ENCODE results near the gene CCDC136.

Gene CCDC136

GRCh38 chr7:128831994-128832879, 40.5 kb downstream of the CCDC136 start:
- peaks cover 19 to 36% of the 10 kb centered on the region in 2 donors for H3K27me3 ChIP-seq (ENCODE audit: control insufficient read depth in 2 of 2, insufficient read depth in 2 of 2, low read length in 2 of 2)
- peaks cover 9 to 17% of the 10 kb centered on the region in 2 donors for H3K4me1 ChIP-seq (ENCODE audit: control insufficient read depth in 2 of 2, insufficient read depth in 2 of 2, low read length in 2 of 2)
- peak overlapping the region; percentile 42 to 52 for H3K4me3 ChIP-seq (ENCODE audit: low read length in 2 of 2)
- no peaks in the 10 kb centered on the region for H3K9me3 ChIP-seq (ENCODE audit: control insufficient read depth in 2 of 2, low read length in 2 of 2)
- H3K9ac ChIP-seq (ENCODE audit: low read depth in 1 of 2, low read length in 2 of 2), result peak overlapping the region; percentile 43 to 52
- H3K36me3 ChIP-seq (ENCODE audit: control insufficient read depth in 2 of 2, insufficient read depth in 2 of 2, low read length in 2 of 2), result no peaks in the 10 kb centered on the region
- peak overlapping the region; percentile 68 to 77 for H3K27ac ChIP-seq (ENCODE audit: low read depth in 2 of 2, low read length in 2 of 2)

DNA sequence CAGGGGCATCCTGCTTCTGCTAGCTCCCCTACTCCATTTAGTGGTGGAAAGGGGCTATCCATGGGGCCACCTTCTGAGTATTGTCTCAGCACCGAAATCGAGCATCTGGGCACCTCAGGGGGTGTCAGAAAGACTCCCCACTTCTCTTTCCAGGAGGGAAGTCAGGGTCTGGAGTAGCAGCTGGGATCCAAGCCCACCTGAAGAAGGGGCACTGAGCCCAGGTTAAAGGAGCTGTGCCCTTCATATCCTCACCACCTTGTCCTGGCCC, 41.0 kb downstream of the CCDC136 start:
- Histone ChIP-seq H3K27me3 (ENCODE audit: control insufficient read depth in 2 of 2, insufficient read depth in 2 of 2, low read length in 2 of 2) (peaks cover 19 to 34% of the 10 kb centered on the region in 2 donors), H3K4me1 (ENCODE audit: control insufficient read depth in 2 of 2, insufficient read depth in 2 of 2, low read length in 2 of 2) (peaks cover 9 to 17% of the 10 kb centered on the region in 2 donors), H3K27ac (ENCODE audit: low read depth in 2 of 2, low read length in 2 of 2) (peak overlapping the region; percentile 68 to 77), H3K9me3 (ENCODE audit: control insufficient read depth in 2 of 2, low read length in 2 of 2) (no peaks in the 10 kb centered on the region), H3K36me3 (ENCODE audit: control insufficient read depth in 2 of 2, insufficient read depth in 2 of 2, low read length in 2 of 2) (no peaks in the 10 kb centered on the region), H3K9ac (ENCODE audit: low read depth in 1 of 2, low read length in 2 of 2) (peak overlapping the region; percentile 43 to 52), H3K4me3 (ENCODE audit: low read length in 2 of 2) (peak overlapping the region in 1 of 2 donors; percentile 52)

GRCh38 chr7:128833148-128833945, 41.6 kb downstream of the CCDC136 start:
- peaks cover 9 to 17% of the 10 kb centered on the region in 2 donors for H3K4me1 ChIP-seq (ENCODE audit: control insufficient read depth in 2 of 2, insufficient read depth in 2 of 2, low read length in 2 of 2)
- H3K4me3 ChIP-seq (ENCODE audit: low read length in 2 of 2), result peak overlapping the region in 1 of 2 donors; percentile 52
- H3K27ac ChIP-seq (ENCODE audit: low read depth in 2 of 2, low read length in 2 of 2), result peak overlapping the region; percentile 68 to 77
- no peaks in the 10 kb centered on the region for H3K9me3 ChIP-seq (ENCODE audit: control insufficient read depth in 2 of 2, low read length in 2 of 2)
- H3K9ac ChIP-seq (ENCODE audit: low read depth in 1 of 2, low read length in 2 of 2), result peak overlapping the region in 1 of 2 donors; percentile 43
- peaks cover 0 to 3% of the 10 kb centered on the region in 2 donors for H3K36me3 ChIP-seq (ENCODE audit: control insufficient read depth in 2 of 2, insufficient read depth in 2 of 2, low read length in 2 of 2)
- peaks cover 19 to 30% of the 10 kb centered on the region in 2 donors for H3K27me3 ChIP-seq (ENCODE audit: control insufficient read depth in 2 of 2, insufficient read depth in 2 of 2, low read length in 2 of 2)

- Histone ChIP-seq H3K27me3 (ENCODE audit: control insufficient read depth in 2 of 2, insufficient read depth in 2 of 2, low read length in 2 of 2) (peaks cover 19 to 26% of the 10 kb centered on the region in 2 donors), H3K27ac (ENCODE audit: low read depth in 2 of 2, low read length in 2 of 2) (peak overlapping the region; percentile 29 to 77), H3K9me3 (ENCODE audit: control insufficient read depth in 2 of 2, low read length in 2 of 2) (no peaks in the 10 kb centered on the region), H3K36me3 (ENCODE audit: control insufficient read depth in 2 of 2, insufficient read depth in 2 of 2, low read length in 2 of 2) (peaks cover 0 to 3% of the 10 kb centered on the region in 2 donors), H3K4me1 (ENCODE audit: control insufficient read depth in 2 of 2, insufficient read depth in 2 of 2, low read length in 2 of 2) (peaks cover 9 to 17% of the 10 kb centered on the region in 2 donors), H3K4me3 (ENCODE audit: low read length in 2 of 2) (no peak overlapping the region), H3K9ac (ENCODE audit: low read depth in 1 of 2, low read length in 2 of 2) (no peak overlapping the region)
These were observed 42.2 kb downstream of the CCDC136 start for GRCh38 chr7:128833946-128834325.

DNA sequence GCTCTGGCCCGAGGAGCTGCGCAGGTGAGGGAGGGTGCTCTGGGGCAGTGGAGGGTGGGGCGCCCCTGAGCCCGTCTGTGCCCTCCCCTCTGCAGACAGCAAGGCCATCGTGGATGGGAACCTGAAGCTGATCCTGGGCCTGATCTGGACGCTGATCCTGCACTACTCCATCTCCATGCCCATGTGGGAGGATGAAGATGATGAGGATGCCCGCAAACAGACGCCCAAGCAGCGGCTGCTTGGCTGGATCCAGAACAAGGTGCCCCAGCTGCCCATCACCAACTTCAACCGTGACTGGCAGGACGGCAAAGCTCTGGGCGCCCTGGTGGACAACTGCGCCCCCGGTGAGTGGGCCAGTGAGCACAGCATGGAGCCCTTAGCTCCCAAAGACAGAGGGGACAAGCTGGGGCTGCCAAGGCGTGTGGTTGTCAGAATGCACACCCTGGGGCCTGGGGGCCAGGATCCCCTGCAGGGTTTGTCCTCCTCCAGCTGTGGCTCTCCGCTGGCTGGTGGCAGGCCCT, 43.5 kb downstream of the CCDC136 start:
- Histone ChIP-seq H3K4me3 (ENCODE audit: low read length in 2 of 2) (no peak overlapping the region), H3K9me3 (ENCODE audit: control insufficient read depth in 2 of 2, low read length in 2 of 2) (no peaks in the 10 kb centered on the region), H3K9ac (ENCODE audit: low read depth in 1 of 2, low read length in 2 of 2) (no peak overlapping the region), H3K4me1 (ENCODE audit: control insufficient read depth in 2 of 2, insufficient read depth in 2 of 2, low read length in 2 of 2) (peaks cover 7 to 12% of the 10 kb centered on the region in 2 donors), H3K36me3 (ENCODE audit: control insufficient read depth in 2 of 2, insufficient read depth in 2 of 2, low read length in 2 of 2) (peaks cover 0 to 3% of the 10 kb centered on the region in 2 donors), H3K27me3 (ENCODE audit: control insufficient read depth in 2 of 2, insufficient read depth in 2 of 2, low read length in 2 of 2) (peaks cover 10 to 16% of the 10 kb centered on the region in 2 donors), H3K27ac (ENCODE audit: low read depth in 2 of 2, low read length in 2 of 2) (no peak overlapping the region)

GRCh38 chr7:128835790-128836641, 44.2 kb downstream of the CCDC136 start:
- no peak overlapping the region for H3K4me3 ChIP-seq (ENCODE audit: low read length in 2 of 2)
- H3K27ac ChIP-seq (ENCODE audit: low read depth in 2 of 2, low read length in 2 of 2), result no peak overlapping the region
- H3K9ac ChIP-seq (ENCODE audit: low read depth in 1 of 2, low read length in 2 of 2), result no peak overlapping the region
- no peaks in the 10 kb centered on the region for H3K9me3 ChIP-seq (ENCODE audit: control insufficient read depth in 2 of 2, low read length in 2 of 2)
- H3K27me3 ChIP-seq (ENCODE audit: control insufficient read depth in 2 of 2, insufficient read depth in 2 of 2, low read length in 2 of 2), result peaks cover 10 to 12% of the 10 kb centered on the region in 2 donors
- H3K4me1 ChIP-seq (ENCODE audit: control insufficient read depth in 2 of 2, insufficient read depth in 2 of 2, low read length in 2 of 2), result peaks cover 4 to 10% of the 10 kb centered on the region in 2 donors
- peaks cover 0 to 3% of the 10 kb centered on the region in 2 donors for H3K36me3 ChIP-seq (ENCODE audit: control insufficient read depth in 2 of 2, insufficient read depth in 2 of 2, low read length in 2 of 2)

DNA sequence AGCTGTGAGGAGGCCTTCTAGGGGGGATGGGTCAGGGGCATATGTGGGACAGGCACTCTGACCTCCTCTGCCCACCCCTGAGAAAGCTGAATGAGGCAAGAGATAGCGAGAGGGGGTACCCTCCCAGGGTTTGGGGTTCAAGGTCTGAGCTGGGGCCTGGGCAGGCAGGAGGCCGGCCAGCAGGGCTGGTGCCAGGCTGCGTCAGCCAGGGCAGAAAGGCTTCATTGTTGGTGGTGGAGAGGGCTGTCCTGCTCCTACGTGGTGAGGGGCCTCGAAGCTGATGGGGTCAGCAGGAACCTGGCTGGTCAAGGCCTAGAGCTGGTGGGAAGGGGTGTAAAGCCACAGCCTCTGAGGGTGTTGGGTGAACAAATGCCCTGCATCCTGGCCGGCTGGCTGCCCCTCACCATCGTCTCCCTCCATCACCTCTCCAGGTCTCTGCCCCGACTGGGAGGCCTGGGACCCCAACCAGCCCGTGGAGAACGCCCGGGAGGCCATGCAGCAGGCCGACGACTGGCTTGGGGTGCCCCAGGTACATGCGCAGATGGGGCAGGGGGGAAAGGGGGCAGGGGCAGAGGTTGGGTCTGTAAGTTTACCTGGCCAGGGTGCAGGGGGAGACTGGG, 45.1 kb downstream of the CCDC136 start:
- no peaks in the 10 kb centered on the region for H3K9me3 ChIP-seq (ENCODE audit: control insufficient read depth in 2 of 2, low read length in 2 of 2)
- no peak overlapping the region for H3K4me3 ChIP-seq (ENCODE audit: low read length in 2 of 2)
- no peak overlapping the region for H3K9ac ChIP-seq (ENCODE audit: low read depth in 1 of 2, low read length in 2 of 2)
- peaks cover 4 to 5% of the 10 kb centered on the region in 2 donors for H3K27me3 ChIP-seq (ENCODE audit: control insufficient read depth in 2 of 2, insufficient read depth in 2 of 2, low read length in 2 of 2)
- H3K36me3 ChIP-seq (ENCODE audit: control insufficient read depth in 2 of 2, insufficient read depth in 2 of 2, low read length in 2 of 2), result peaks cover 0 to 3% of the 10 kb centered on the region in 2 donors
- peaks cover 4 to 10% of the 10 kb centered on the region in 2 donors for H3K4me1 ChIP-seq (ENCODE audit: control insufficient read depth in 2 of 2, insufficient read depth in 2 of 2, low read length in 2 of 2)
- no peak overlapping the region for H3K27ac ChIP-seq (ENCODE audit: low read depth in 2 of 2, low read length in 2 of 2)

DNA sequence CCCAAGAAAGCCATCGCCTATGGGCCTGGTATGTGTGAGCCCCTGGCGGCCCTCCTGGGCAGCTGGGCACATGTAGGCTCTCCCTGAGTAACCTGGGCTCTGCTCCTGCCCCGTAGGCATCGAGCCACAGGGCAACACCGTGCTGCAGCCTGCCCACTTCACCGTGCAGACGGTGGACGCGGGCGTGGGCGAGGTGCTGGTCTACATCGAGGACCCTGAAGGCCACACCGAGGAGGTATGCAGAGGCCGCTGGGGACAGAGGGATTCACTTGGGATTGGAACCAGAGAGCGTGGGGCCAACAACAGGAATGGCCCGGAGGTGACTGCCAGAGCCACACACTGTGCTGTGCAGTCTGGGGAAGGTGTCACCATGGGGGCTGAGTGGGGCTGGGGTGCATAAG, 45.8 kb downstream of the CCDC136 start:
- Histone ChIP-seq H3K27me3 (ENCODE audit: control insufficient read depth in 2 of 2, insufficient read depth in 2 of 2, low read length in 2 of 2) (peaks cover 4% of the 10 kb centered on the region in 2 donors), H3K9me3 (ENCODE audit: control insufficient read depth in 2 of 2, low read length in 2 of 2) (no peaks in the 10 kb centered on the region), H3K36me3 (ENCODE audit: control insufficient read depth in 2 of 2, insufficient read depth in 2 of 2, low read length in 2 of 2) (peaks cover 0 to 3% of the 10 kb centered on the region in 2 donors), H3K9ac (ENCODE audit: low read depth in 1 of 2, low read length in 2 of 2) (no peak overlapping the region), H3K4me3 (ENCODE audit: low read length in 2 of 2) (no peak overlapping the region), H3K27ac (ENCODE audit: low read depth in 2 of 2, low read length in 2 of 2) (no peak overlapping the region), H3K4me1 (ENCODE audit: control insufficient read depth in 2 of 2, insufficient read depth in 2 of 2, low read length in 2 of 2) (peaks cover 4 to 7% of the 10 kb centered on the region in 2 donors)

GRCh38 chr7:128838109-128838779, 46.5 kb downstream of the CCDC136 start:
- no peak overlapping the region for H3K9ac ChIP-seq (ENCODE audit: low read depth in 1 of 2, low read length in 2 of 2)
- H3K36me3 ChIP-seq (ENCODE audit: control insufficient read depth in 2 of 2, insufficient read depth in 2 of 2, low read length in 2 of 2), result peaks cover 0 to 3% of the 10 kb centered on the region in 2 donors
- no peak overlapping the region for H3K4me3 ChIP-seq (ENCODE audit: low read length in 2 of 2)
- H3K4me1 ChIP-seq (ENCODE audit: control insufficient read depth in 2 of 2, insufficient read depth in 2 of 2, low read length in 2 of 2), result peaks cover 3 to 4% of the 10 kb centered on the region in 2 donors
- H3K9me3 ChIP-seq (ENCODE audit: control insufficient read depth in 2 of 2, low read length in 2 of 2), result no peaks in the 10 kb centered on the region
- no peaks in the 10 kb centered on the region for H3K27me3 ChIP-seq (ENCODE audit: control insufficient read depth in 2 of 2, insufficient read depth in 2 of 2, low read length in 2 of 2)
- H3K27ac ChIP-seq (ENCODE audit: low read depth in 2 of 2, low read length in 2 of 2), result no peak overlapping the region

Measured in mucosa of rectum (tissue), 2 donors.